GM21576 (cell line): ENCODE data around the gene CC2D1B.
"Not testable (repeated sequence)": the region's sequence is repeated elsewhere in the genome, so short reads cannot be mapped to it uniquely, and the experiment has no call there.

Experiments
- ATAC-seq: cut with Tn5 transposase; IDR thresholded peaks from one replicate; pipeline ENCODE4 v1.9.1; 2021; ENCODE audit warnings: mild to moderate bottlenecking, moderate library complexity; ENCODE audit not compliant: unreplicated experiment

The CC2D1B gene

DNA sequence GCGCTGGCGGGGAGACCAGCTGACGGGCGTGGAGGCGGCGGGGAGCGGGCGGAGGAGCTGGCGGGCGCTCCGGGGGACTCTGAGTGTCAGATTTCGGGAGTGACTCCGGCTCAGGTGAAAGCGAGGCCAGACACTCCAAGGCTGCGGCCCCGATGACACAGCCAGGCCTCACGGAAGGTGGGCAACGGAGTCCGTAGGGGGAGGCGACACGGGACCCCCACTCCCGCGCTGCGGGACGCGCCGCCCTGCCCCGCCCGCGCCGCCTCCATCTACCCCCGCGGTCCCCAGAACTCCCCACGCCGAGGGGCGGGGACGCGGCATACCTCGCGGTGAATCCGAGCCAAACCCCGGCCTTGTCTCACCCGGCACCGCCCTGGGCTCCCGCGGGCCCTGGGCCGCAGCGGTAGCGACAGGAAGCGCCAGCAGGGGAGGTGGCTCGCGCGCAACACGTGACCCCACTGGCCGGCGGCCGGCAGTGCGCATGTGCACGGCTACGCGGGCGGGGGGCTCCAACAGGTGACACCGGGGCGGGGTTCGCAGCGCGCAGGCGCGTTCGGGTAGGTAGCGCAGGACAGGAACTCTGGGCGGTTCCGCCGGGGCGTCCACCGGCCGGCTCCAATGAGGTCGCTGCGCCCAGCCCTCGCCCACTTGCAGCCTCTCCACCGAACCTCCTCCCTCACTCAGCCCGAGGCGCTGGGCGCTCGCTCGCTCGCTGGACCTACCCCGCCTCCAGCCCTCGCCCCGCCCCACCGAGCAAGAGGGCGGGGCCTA lies at the start of gene CC2D1B:
Gene CC2D1B (minus strand): TSS at position 460 of the 771 bp plus-strand sequence. CDS start 1,585 bp downstream, outside the sequence.
- ATAC-seq = peak; percentile 88

DNA sequence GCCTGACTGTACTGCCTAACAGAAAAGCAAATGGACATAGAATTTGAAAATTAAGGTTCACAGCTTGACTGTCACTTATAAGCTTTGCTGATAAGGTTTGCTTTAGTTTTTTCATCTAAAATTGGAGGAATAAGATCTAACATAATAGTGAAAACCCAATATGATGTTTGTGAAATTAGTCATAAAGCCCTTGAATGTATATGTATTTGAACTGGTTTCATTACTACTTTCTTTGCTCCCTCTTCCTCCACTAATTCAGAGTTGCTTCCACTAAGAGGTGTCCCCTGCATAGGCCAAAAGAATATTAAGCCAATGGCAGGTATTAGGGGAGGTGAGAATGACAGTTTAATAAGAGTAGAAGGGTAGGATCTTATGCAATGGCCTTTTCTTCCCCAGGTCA lies 48.9 kb upstream of the CC2D1B start:
- ATAC-seq = no peak

- ATAC-seq = no peak
Measured at GRCh38 chr1:52413410-52413989, 47.5 kb upstream of the CC2D1B start.

DNA sequence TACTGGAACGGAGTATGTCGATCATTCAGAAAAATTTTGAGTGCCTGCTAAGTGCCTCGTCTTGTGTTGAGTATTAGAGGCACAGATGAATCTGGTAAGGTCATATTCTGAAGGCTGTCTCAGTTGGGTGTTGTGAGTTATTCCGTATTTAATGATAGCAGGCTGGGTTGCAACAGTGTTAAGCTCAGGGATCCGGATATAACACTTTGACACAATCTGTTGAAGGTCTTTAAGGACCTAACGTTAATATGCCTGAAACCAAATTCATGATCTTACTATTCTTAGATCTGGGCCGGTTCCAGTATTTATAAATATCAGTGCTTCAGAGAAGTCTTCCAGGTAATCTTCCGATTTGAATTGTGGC lies 39.0 kb upstream of the CC2D1B start:
- ATAC-seq = no peak

DNA sequence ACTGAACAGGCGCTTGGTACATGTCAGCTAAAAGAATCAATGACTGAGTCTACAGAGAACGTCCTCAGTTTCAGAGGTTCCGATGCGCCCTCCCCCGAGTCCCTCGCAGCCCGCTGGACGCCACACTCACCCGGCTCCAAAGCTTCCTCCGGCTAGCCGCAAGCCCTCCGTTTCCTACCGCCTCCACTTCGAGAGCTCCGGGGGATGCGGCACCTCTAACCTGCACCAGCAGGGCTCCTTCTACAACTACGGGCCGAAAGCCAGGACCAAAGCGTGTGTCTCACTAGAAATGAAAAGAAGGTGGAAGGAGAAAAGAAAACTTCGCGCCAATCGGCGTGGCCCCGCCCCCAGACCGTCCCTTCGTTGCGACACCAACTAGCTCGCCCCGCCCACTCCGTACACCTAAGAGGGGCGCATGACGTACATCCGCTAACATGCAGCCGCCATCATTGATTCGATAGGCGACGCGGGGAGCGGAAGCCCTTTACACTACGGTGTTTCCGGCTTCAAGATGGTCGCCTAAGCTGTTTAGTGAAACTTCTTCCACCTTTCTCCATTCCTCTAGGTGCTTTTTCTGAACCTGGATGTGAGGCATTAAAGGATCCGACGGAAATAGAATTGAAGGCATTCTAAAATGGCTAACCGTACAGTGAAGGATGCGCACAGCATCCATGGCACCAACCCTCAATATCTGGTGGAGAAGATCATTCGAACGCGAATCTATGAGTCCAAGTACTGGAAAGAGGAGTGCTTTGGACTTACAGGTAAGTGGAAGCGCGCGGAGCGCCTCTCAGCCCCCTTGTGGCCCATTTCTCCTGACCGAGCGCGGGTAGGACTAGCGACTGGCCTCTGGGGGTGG lies 38.3 kb upstream of the CC2D1B start, which contains the start of the genes ORC1 and PRPF38A:
Gene ORC1 (minus strand): TSS at position 308 of the 859 bp plus-strand sequence. CDS start 2,200 bp downstream, outside the sequence.
Gene PRPF38A (plus strand): TSS at position 487 of the 859 bp plus-strand sequence. CDS start 148 bp downstream, at position 635.
- ATAC-seq = peak; percentile 95

- peak; percentile 33 for ATAC-seq
Measured at GRCh38 chr1:52403566-52404115, 37.6 kb upstream of the CC2D1B start.

DNA sequence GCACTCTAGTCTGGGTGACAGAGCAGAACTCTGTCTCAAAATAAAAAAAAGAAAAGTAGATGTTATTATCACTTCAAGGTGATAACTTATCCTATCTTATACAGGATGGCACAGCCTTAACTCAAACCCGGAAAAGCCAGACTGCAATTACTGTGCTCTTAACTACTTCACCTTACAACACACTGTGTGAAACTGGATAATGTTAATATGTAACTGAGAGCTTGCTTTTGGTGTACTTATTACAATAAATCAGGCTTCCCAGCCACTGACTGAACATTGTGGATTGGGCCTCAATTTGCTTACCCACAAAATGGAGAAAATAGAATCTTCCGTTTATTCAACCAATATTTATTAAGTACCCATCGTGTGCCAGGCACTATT lies 36.8 kb upstream of the CC2D1B start:
- ATAC-seq = no peak

DNA sequence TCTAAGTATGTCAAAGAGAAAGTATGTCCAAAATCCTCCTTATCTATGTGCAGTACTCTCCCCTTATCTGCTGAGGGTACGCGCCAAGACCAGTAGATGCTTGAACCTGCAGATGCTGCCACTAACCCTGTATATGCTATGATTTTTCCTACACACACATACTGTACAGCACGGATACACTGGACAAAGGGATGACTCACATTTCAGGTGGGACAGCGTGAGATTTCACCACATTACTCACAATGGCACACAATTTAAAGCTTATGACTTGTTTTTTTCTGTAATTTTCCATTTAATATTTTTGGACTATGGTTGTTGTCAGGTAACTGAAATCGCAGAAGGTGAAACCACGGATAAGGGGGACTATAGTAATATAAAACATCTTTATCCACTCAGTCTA lies 34.1 kb upstream of the CC2D1B start:
- ATAC-seq = no peak

DNA sequence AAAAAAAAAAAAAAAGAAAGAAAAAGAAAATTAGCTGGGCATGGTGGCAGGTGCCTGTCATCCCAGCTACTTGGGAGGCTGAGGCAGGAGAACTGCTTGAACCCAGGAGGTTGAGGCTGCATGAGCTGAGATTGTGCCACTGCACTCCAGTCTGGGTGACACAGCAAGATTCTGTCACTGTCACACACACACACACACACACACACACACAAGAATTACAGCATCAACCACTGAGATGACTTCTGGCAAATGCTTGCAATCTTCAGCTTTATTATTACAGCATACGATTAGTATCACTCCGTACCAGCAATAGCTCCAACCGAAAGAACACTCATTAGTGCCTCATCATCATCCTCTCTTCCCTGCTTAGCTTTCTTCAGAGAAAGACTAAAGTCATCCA lies 33.6 kb upstream of the CC2D1B start:
- no peak for ATAC-seq

- no peak for ATAC-seq
Measured at GRCh38 chr1:52393174-52393573, 27.2 kb upstream of the CC2D1B start.

GRCh38 chr1:52386458-52386857 lies 20.5 kb upstream of the CC2D1B start:
- no peak for ATAC-seq

DNA sequence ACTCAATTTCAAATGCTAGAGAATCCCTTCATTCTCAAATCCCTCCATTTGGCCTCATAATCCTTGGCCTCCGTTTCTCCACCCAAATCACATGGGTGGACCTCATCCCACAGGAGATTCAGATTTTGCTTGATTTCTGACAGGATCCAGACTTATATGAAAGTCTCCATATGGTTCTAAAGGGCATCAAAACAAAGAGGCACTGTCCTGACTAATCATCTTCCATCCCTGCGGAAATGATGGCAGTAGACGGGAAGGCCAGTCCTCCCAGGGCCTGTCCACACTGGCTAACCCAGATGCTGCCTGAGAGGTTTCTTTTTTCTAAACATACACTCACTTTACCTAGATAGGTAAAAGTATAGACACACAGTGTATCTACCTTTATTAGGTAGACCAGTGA lies 19.4 kb upstream of the CC2D1B start:
- ATAC-seq = no peak

- not testable (repeated sequence) for ATAC-seq
Measured at GRCh38 chr1:52369851-52370250, 3.8 kb upstream of the CC2D1B start.

GRCh38 chr1:52368383-52369172 lies 2.6 kb upstream of the CC2D1B start:
- no peak for ATAC-seq

DNA sequence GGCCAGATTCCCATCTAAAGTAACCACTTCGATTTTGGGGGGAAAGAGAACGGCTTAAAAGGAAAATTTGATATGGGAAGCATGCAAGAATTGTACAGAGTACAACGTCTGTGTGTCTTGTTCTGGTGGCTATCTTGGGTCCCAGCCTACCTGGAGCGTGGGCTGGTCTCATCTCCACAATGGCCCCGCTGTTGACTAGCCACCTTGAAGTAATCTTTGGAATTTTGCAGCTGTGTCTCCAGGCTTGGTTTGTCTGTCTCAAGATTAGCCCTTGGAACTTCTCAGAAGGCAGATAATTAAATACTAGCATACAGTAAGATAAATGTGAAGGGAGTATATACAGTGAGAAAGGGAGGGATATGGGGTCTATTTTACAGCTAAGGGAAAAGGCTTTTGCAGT lies 1.3 kb upstream of the CC2D1B start:
- no peak for ATAC-seq

- no peak for ATAC-seq
Measured at GRCh38 chr1:52366517-52366827, 467 bp upstream of the CC2D1B start.

DNA sequence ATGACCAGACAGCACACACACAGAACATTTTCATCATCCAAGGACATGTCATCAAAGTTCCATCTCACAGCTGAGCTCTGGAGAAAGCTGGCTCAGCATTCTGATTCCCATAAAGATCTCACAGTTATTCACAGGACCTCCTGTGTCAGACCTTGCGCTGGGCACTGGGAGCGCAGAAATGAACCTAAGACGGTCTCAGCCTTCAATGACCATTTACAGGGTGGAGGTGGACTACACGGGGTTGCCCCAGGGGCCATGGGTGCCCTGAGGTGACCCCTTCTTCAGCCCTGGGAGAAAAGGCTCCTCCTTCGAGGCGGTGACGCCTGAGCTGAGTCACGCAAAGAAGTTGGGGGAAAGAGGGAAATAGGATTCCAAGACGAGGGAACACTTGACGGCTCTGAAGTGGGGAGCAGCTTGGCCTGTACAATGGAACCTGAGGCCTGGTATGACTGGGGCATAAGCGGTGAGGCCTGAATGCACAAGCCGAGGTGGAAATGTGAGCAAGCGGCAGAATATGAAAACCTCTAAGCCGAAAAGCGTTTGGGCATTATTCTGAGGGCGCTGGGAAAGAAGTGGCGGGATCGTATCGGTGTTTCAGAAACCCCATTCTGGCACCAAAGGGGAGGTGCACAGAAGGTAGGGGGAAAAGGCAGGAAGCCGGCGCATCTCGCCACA lies 797 bp downstream of the CC2D1B start:
- no peak for ATAC-seq

DNA sequence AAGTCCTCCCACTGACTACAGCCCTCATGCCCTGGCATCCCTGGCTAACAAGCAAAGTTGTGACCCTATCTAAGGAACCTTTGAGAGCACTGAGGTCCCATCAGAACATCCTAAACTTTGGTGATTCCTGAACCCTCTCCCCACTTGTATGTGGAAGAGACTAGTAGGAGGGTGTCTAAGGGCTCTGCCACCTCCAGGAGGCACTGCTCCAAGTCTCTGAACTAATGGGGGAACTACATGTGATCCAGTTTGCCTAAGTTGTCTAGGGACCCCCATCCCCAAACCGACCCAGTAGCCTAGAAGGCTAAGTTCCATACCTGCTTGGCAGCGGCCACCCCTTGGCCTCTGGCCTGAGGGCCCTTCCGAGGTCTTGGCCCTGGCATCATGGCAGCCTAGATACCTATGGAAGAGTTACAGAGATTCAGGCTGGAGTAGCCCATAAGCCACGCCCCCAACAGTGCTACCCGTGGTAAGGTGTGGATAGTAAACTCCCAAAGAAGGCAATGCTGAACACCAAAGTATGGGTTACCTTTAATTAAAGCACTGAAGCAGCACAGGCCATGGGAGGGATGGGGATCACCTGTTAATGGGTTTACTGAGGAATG lies 1.7 kb downstream of the CC2D1B start:
- ATAC-seq = no peak

DNA sequence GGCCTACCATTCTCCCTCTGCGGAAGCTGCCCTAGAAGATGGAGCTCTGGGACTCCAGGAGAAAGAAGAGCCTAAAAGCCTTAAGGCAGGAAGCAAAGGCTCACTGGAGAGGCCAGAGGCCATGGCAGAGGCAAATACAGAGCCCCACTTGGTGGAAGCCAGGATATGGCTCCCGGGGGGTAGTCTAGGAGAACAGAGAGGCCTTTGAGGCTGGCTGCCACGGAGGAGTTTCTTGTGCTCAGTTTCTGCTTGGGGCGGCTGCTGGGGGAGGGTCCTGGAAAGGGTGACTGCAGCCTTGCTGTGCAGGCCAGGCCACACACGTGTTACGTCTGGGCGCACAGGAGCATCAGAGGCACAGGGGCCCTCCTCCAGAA lies 5.4 kb downstream of the CC2D1B start:
- ATAC-seq = no peak
